GM19463 (cell line): Measurements from ENCODE around the gene BSX.

ENCODE experiments used
- ATAC-seq: cut with Tn5 transposase; IDR thresholded peaks from one replicate; pipeline ENCODE4 v1.9.1; 2021; ENCODE audit warnings: mild to moderate bottlenecking, moderate library complexity; ENCODE audit not compliant: unreplicated experiment

Gene BSX

GRCh38 chr11:122981388-122982264 is at the start of gene BSX:
TSS of gene BSX (minus strand) at chr11:122981834. CDS start at chr11:122981671, 163 bp downstream.
- ATAC-seq = no peak

GRCh38 chr11:123030517-123030916 is 48.9 kb upstream of the BSX start:
- no peak for ATAC-seq

GRCh38 chr11:123020968-123021367 is 39.3 kb upstream of the BSX start:
- ATAC-seq = peak; percentile 68

- no peak for ATAC-seq
Measured at GRCh38 chr11:123018702-123019101, 37.1 kb upstream of the BSX start.

GRCh38 chr11:123011510-123011909 is 29.9 kb upstream of the BSX start:
- ATAC-seq = no peak

- no peak for ATAC-seq
Measured at GRCh38 chr11:123006860-123007542, 25.4 kb upstream of the BSX start.

GRCh38 chr11:123000721-123001120 is 19.1 kb upstream of the BSX start:
- no peak for ATAC-seq

GRCh38 chr11:122998727-122999366 is 17.2 kb upstream of the BSX start:
- no peak for ATAC-seq

GRCh38 chr11:122995526-122995925 is 13.9 kb upstream of the BSX start:
- no peak for ATAC-seq

- ATAC-seq = no peak
Measured at GRCh38 chr11:122984186-122985011, 2.8 kb upstream of the BSX start.

GRCh38 chr11:122983438-122984185 is 2.0 kb upstream of the BSX start:
- no peak for ATAC-seq

- no peak for ATAC-seq
Measured at GRCh38 chr11:122979815-122980595, 1.6 kb downstream of the BSX start.

- no peak for ATAC-seq
Measured at GRCh38 chr11:122979103-122979814, 2.4 kb downstream of the BSX start.

- ATAC-seq = no peak
Measured at GRCh38 chr11:122978299-122978620, 3.4 kb downstream of the BSX start.

- no peak for ATAC-seq
Measured at GRCh38 chr11:122977470-122978298, 4.0 kb downstream of the BSX start.

GRCh38 chr11:122976734-122977469 is 4.7 kb downstream of the BSX start:
- no peak for ATAC-seq

- no peak for ATAC-seq
Measured at GRCh38 chr11:122976061-122976733, 5.4 kb downstream of the BSX start.
